Midbrain (tissue), 1 donor: ENCODE results near the gene KRTAP12-3.
"Not testable (repeated sequence)": the region's sequence is repeated elsewhere in the genome, so short reads cannot be mapped to it uniquely, and the experiment has no call there.

Experiments used
- DNase-seq: peaks from one replicate; lab custom pipeline; 2025; lab: John Stamatoyannopoulos, UW

KRTAP12-3 gene

GRCh38 chr21:44650973-44651675, 6.6 kb upstream of the KRTAP12-3 start:
- DNase-seq: no peak

- DNase-seq: no peak
Measured at GRCh38 chr21:44653123-44653522, 4.6 kb upstream of the KRTAP12-3 start.

- DNase-seq: no peak
Measured at GRCh38 chr21:44653656-44654575, 3.8 kb upstream of the KRTAP12-3 start.

- DNase-seq: no peak
Measured at GRCh38 chr21:44654576-44655175, 3.1 kb upstream of the KRTAP12-3 start, which contains the start of gene KRTAP12-4. Gene KRTAP12-4 (minus strand): TSS chr21:44654659. CDS start chr21:44654614, 45 bp downstream.

GRCh38 chr21:44656868-44657267, 864 bp upstream of the KRTAP12-3 start:
- no peak for DNase-seq

DNA sequence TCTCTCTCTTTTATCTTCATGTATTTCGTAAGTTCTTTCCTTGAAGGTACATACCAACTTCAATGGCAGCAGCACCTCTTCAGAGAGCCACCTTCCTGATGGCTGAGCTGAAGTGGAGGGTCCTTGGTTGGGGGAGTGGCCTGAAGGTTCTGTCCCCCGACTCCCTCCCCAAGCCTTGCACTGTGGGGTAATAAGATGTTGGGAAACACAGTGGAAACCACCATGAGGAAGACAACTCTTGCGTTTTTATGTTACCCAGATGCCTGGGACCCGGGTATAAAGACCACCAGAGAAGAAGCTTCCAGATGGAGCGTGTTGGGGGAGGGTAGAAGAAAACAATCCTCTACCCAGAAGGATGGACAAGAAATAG, 794 bp downstream of the KRTAP12-3 start:
- DNase-seq: no peak

- DNase-seq: no peak
Measured at GRCh38 chr21:44658913-44659595, 1.3 kb downstream of the KRTAP12-3 start.

DNA sequence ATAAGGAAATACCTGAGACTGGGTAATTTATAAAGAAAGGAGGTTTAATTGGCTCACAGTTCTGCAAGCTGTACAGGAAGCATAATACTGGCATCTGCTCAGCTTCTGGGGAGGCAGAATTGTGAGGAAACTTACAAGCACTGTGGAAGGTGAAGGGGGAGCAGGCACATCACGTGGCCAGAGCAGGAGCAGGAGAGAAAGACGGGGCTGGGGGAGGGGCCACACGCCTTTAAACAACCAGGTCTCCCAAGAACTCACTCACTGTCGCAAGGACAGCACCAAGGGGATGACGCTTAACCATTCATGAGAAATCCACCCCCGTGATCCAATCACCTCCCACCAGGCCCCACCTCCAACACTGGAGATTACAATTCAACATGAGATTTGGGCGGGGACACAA, 3.8 kb downstream of the KRTAP12-3 start:
- not testable (repeated sequence) for DNase-seq

DNA sequence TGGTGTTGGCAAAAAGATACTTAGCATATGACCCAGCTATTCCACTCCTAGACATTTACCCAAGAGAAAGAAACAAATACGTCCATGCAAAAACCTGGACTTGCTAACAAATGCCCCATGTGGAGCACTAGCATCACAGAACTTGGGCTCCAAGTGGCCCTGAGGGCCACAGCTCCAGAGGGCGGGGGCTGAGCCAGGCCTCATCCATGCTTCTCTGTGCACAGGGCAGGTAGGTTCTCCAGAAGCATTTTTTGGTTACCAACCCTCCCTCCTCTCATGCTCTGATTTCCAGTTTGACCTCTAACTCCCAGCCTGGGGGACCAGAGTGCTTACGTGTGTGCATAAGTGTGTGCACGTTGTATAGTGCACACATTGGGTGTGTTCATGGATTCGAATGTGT, 7.0 kb downstream of the KRTAP12-3 start:
- DNase-seq: no peak

- no peak for DNase-seq
Measured at GRCh38 chr21:44666401-44667320, 8.9 kb downstream of the KRTAP12-3 start, which contains the start of gene KRTAP12-2. Gene KRTAP12-2 (minus strand): TSS chr21:44666927. CDS start chr21:44666886, 41 bp downstream.

GRCh38 chr21:44667612-44668011, 9.9 kb downstream of the KRTAP12-3 start:
- no peak for DNase-seq

DNA sequence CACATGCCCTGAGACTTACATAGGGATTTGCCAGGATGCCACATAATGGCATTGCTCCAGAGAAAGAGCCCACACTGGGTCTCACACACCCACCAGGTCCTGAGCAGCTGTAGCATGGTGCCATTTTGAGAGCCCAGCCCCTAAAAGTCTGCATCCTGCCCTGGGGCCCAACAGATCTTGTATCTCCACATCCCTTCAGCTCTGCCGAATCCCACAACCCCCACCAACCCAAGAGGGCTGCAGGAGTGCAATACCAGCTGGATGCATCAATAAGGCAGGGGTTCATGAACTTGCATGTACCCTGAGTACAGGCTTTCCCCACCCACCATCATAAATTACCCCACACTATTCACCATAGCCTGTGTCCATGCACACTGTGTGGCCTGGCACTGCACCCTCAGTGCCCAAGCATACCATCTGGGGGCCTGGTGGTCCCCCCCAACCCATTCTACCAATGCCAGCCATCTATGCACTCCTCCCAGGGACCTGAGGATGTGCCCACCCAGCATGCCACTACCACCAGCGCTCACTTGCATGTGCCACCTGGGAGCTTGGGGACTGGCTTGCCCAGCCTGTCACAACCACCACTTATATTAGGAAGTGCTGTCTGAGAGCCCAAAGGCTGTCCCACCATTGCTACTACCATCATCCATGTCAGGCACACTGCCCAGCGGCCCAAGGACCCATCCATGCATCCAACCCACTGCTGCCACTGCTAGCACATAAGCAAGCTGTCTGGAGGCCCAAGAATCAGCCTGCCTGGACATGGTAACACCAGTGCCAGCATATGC, 13.1 kb downstream of the KRTAP12-3 start:
- no peak for DNase-seq

DNA sequence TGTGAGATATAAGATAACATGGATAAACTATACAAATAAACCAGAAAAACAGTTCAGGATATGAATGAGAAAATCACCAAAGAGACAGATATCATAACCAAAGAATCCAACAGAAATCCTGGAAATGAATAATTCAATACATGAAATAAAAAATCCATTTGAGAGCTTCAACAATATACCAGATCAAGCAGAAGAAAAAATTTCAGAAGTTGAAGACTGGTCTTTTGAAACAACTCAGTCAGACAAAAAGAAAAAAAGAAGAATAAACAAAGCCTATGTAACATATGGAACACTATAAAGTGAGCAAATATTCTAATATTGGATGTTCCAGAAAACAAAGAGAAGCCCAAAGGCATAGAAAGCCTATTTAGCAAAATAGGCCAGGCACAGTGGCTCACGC, 14.2 kb downstream of the KRTAP12-3 start:
- DNase-seq: no peak

- no peak for DNase-seq
Measured at GRCh38 chr21:44677881-44678280, 20.1 kb downstream of the KRTAP12-3 start.

DNA sequence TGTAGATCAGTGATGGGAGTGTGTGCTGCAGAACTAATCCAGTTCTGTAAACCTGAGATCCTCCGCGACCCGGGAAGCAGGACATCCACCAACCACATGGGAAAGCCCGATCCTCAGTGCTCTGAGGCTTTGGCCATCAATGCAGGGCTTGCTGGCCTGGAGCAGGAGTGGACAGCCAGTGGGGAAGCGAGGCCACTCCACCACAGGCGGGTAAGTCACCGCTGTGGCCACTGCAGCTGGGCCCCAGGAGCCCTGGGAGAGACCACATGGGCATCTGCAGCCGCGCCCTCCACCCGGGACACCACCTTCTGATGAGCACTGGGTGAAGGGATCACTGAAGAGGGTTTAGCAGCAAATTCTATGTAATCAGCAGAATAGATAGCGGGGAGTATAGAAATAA, 23.4 kb downstream of the KRTAP12-3 start:
- no peak for DNase-seq

- no peak for DNase-seq
Measured at GRCh38 chr21:44681861-44682579, 24.3 kb downstream of the KRTAP12-3 start, which contains the start of gene KRTAP12-1. Gene KRTAP12-1 (minus strand): TSS chr21:44682163. CDS start chr21:44682123, 40 bp downstream.

- DNase-seq: no peak
Measured at GRCh38 chr21:44682580-44683151, 24.9 kb downstream of the KRTAP12-3 start.

- no peak for DNase-seq
Measured at GRCh38 chr21:44684077-44684476, 26.3 kb downstream of the KRTAP12-3 start.

GRCh38 chr21:44684483-44684882, 26.8 kb downstream of the KRTAP12-3 start:
- DNase-seq: no peak
